GM12878 (cell line): ENCODE results near the gene TBC1D23. TPM values are rescaled to one million over a fixed set of nuclear protein-coding genes. Genes with fewer than 3 reads are reported as not detected.
"Not testable (repeated sequence)": the region's sequence is repeated elsewhere in the genome, so short reads cannot be mapped to it uniquely, and the experiment has no call there.

Experiments
- ATAC-seq: fragments of 200-7000 bp; cut with Tn5 transposase; 3 replicates; pipeline ENCODE4 v1.9.1; 2020; ENCODE audit warnings: mild to moderate bottlenecking, moderate library complexity
- BruUV-seq: library from RNA; stranded (reverse); fragments of 400-500 nt; replicated peaks from 2 replicates; lab custom pipeline; 2021; lab: Mats Ljungman, UMichigan
- CTCF ChIA-PET: fragments of 300-600 bp; sonication (Branson Sonifier 250); formaldehyde crosslinking; extraction: SDS; loops from one replicate; lab custom pipeline; 2021; ENCODE audit warnings: inconsistent platforms; lab: Yijun Ruan, JAX
- POLR2A ChIA-PET: fragments of 350-600 bp; formaldehyde crosslinking; extraction: SDS; loops from one replicate; lab custom pipeline; 2021; ENCODE audit warnings: inconsistent platforms; lab: Charles Lee
- RAD21 ChIA-PET: fragments of 300-600 bp; sonication (Branson Sonifier 250); formaldehyde crosslinking; loops from one replicate; lab custom pipeline; 2023; ENCODE audit warnings: antibody characterized with exemption; ENCODE audit not compliant: unreplicated experiment; lab: Charles Lee
- SMC1A ChIA-PET: fragments of 300-600 bp; sonication (Branson Sonifier 250); formaldehyde crosslinking; loops from one replicate; lab custom pipeline; 2023; ENCODE audit not compliant: unreplicated experiment, uncharacterized antibody; lab: Charles Lee
- DNase-seq: peaks from one replicate; pipeline ENCODE4 v3.0.0-alpha.2; 2011; ENCODE audit warnings: low read depth, low spot score
- FAIRE-seq: peaks from 3 replicates; lab custom pipeline; 2011; peaks lifted over from hg19 to GRCh38; lab: Jason Lieb, UNC
- H2AFZ ChIP-seq: 2 replicates; pipeline ENCODE4 v1.6.0; 2011; ENCODE audit warnings: low read depth, low read length, control low read depth; ENCODE audit not compliant: control insufficient read depth
- H3K27ac ChIP-seq: 2 replicates; pipeline ENCODE4 v1.5.1; 2011; ENCODE audit warnings: control low read depth; ENCODE audit not compliant: control insufficient read depth, insufficient read depth
- H3K27me3 ChIP-seq, 2 experiments: replicated peaks in 1 of 2; 2 replicates each; pipeline versions ENCODE4 v1.6.0 to v1.6.1; 2011; ENCODE audit warnings: low read length in 1 of 2; ENCODE audit not compliant: control insufficient read depth in 2 of 2, insufficient read depth in 2 of 2
- H3K36me3 ChIP-seq, 2 experiments: 2 replicates each; pipeline ENCODE4 v1.5.1; 2011; ENCODE audit warnings: low read length in 1 of 2; ENCODE audit not compliant: control insufficient read depth in 2 of 2, insufficient read depth in 2 of 2
- H3K4me1 ChIP-seq: 2 replicates; pipeline ENCODE4 v1.6.1; 2011; ENCODE audit warnings: mild to moderate bottlenecking, low read length, moderate library complexity, mixed read lengths; ENCODE audit not compliant: control insufficient read depth, insufficient read depth
- H3K4me2 ChIP-seq: 2 replicates; pipeline ENCODE4 v1.6.0; 2011; ENCODE audit warnings: control low read depth; ENCODE audit not compliant: control insufficient read depth, insufficient read depth
- H3K4me3 ChIP-seq: fragments of 200-600 bp; sonication (generic); 2 replicates; pipeline ENCODE4 v1.5.1; 2016
- H3K79me2 ChIP-seq: 2 replicates; pipeline ENCODE4 v1.6.0; 2011; ENCODE audit warnings: low read length; ENCODE audit not compliant: control insufficient read depth, insufficient read depth
- H3K9ac ChIP-seq: 2 replicates; pipeline ENCODE4 v1.8.0; 2011; ENCODE audit warnings: low read length, control low read depth, mixed read lengths; ENCODE audit not compliant: control insufficient read depth, insufficient read depth
- H3K9me3 ChIP-seq: replicated peaks from 3 replicates; pipeline ENCODE4 v1.5.1; 2011; ENCODE audit warnings: mild to moderate bottlenecking, low read length; ENCODE audit not compliant: control insufficient read depth, insufficient read depth
- H4K20me1 ChIP-seq: 2 replicates; pipeline ENCODE4 v1.6.0; 2011; ENCODE audit not compliant: control insufficient read depth, insufficient read depth
- EZH2 ChIP-seq: IDR thresholded peaks from 2 replicates; pipeline ENCODE4 v1.6.1; 2012; ENCODE audit warnings: low read depth, mild to moderate bottlenecking, control low read depth, inconsistent platforms, low read length, borderline replicate concordance; ENCODE audit not compliant: control insufficient read depth
- HDGF ChIP-seq: fragments of 450-650 bp; IDR thresholded peaks from 2 replicates; pipeline ENCODE4 v1.6.1; 2016; ENCODE audit warnings: antibody characterized with exemption
- NBN ChIP-seq: fragments of 450-650 bp; IDR thresholded peaks from 2 replicates; pipeline ENCODE4 v1.6.1; 2016
- RB1 ChIP-seq: fragments of 450-650 bp; formaldehyde crosslinking; IDR thresholded peaks from 2 replicates; pipeline ENCODE4 v1.6.1; 2017; ENCODE audit warnings: mild to moderate bottlenecking, borderline replicate concordance
- RFX5 ChIP-seq: IDR thresholded peaks from 2 replicates; pipeline ENCODE4 v1.6.1; 2011; ENCODE audit warnings: low read depth, low read length, improper control_type of control experiment
- WGBS: methylation state at CpG from one replicate; pipeline ENCODE4 v1.1.6; 2016; ENCODE audit warnings: low lambda C conversion rate; ENCODE audit not compliant: insufficient replicate concordance, insufficient coverage; ENCODE audit errors: missing lambda C conversion rate; 5-methylcytosine and 5-hydroxymethylcytosine counted together
- in situ Hi-C: fragments of 300-500 bp; cut with MboI; formaldehyde crosslinking; loops from 9 replicates; pipeline ENCODE4 v1.14.3; 2018; ENCODE audit warnings: mixed read lengths
- intact Hi-C: fragments of 100-400 bp; cut with micrococcal nuclease; formaldehyde crosslinking; loops from one replicate; pipeline ENCODE4 v1.14.2; 2022; ENCODE audit not compliant: unreplicated experiment
- polyA plus RNA-seq, 11 experiments: library from polyadenylated mRNA; depleted of rRNA in 4 of 11; unstranded in 6 of 11; stranded (reverse) in 5 of 11; fragments of >200 nt; fragmentation: Nextera tagmentation in 4 of 11; fragmentation: Illumina TruSeq in 1 of 11; extraction: Ambion mirVana in 4 of 11; extraction: Trizol in 1 of 11; gene quantifications; 1 replicate in 1 of 11; 2 replicates in 10 of 11; pipeline versions ENCODE4 v1.2.1 to v1.2.3, GENCODE V29; 2011 to 2016; ENCODE audit warnings: inconsistent platforms in 2 of 11, missing spikeins in 2 of 11, low read depth in 1 of 11
- total RNA-seq, 4 experiments: library from RNA; depleted of rRNA in 3 of 4; stranded (reverse); fragments of >200 nt in 3 of 4; fragmentation: Illumina TruSeq in 1 of 4; extraction: Trizol in 1 of 4; gene quantifications; 2 replicates each; pipeline versions ENCODE4 v1.2.1 to v1.2.3, GENCODE V29; 2013 to 2021
- TF ChIP-seq, protein P1 (sequence below): IDR thresholded peaks from 2 replicates; pipeline ENCODE4 v1.6.1; 2011; ENCODE audit warnings: low read depth, mild to moderate bottlenecking, low read length, moderate library complexity, borderline replicate concordance; ENCODE audit errors: extremely low read depth
- TF ChIP-seq, protein P2 (sequence below): IDR thresholded peaks from 2 replicates; pipeline ENCODE4 v1.6.1; 2012; ENCODE audit warnings: improper control_type of control experiment, low read depth, low read length; ENCODE audit not compliant: insufficient replicate concordance

The TBC1D23 gene
- total and polyA plus RNA-seq, 10 of the 15 experiments (the other 5 are each of a cell fraction or from before 2014, with no cell fraction given) = 8.2 to 23.2 (median 16.6) TPM

DNA sequence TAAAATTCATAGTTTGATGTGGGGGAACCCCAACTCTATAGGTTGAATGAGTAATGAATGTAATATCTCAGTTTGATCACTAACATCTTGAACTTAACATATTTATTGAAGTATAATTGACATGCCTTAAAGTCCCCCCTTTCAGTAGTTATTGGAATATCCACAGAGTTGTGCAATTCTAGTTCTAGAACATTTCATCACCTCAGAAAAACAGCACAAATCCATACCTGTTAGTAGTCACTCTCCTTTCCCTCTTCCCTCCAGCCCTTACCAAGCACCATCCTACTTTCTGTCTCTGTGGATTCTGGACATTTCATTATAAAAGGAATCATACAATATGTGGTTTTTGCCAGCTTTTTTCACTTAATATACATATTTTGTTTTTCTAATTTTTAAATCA, 65.0 kb downstream of the TBC1D23 start:
- FAIRE-seq = no peak
- no peaks in the 10 kb centered on the region for H3K27me3 ChIP-seq
- no peaks in the 10 kb centered on the region; a peak in 1 of 4 replicates for H3K36me3 ChIP-seq
- H3K4me3 ChIP-seq = no peak overlapping the region
- no peak for DNase-seq
- BruUV-seq = no TSS peak
- H2AFZ ChIP-seq = no peak overlapping the region
- no peak overlapping the region for H3K4me2 ChIP-seq
- H4K20me1 ChIP-seq = no peaks in the 10 kb centered on the region
- H3K27ac ChIP-seq = no peak overlapping the region
- ATAC-seq = no peak
- no peak overlapping the region for H3K9ac ChIP-seq
- in situ Hi-C loops = no loop called here
- RAD21 ChIA-PET = no interaction called here
- no peaks in the 10 kb centered on the region for H3K9me3 ChIP-seq
- H3K4me1 ChIP-seq = no peaks in the 10 kb centered on the region
- intact Hi-C loops = no loop called here
- no peaks in the 10 kb centered on the region for H3K79me2 ChIP-seq
- SMC1A ChIA-PET = no interaction called here
- TF ChIP-seq HDGF (no peak), RFX5 (no peak), RB1 (no peak), NBN (no peak), EZH2 (no peak)
- TF ChIP-seq, protein P1, sequence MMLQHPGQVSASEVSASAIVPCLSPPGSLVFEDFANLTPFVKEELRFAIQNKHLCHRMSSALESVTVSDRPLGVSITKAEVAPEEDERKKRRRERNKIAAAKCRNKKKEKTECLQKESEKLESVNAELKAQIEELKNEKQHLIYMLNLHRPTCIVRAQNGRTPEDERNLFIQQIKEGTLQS = no peak
- TF ChIP-seq, protein P2, sequence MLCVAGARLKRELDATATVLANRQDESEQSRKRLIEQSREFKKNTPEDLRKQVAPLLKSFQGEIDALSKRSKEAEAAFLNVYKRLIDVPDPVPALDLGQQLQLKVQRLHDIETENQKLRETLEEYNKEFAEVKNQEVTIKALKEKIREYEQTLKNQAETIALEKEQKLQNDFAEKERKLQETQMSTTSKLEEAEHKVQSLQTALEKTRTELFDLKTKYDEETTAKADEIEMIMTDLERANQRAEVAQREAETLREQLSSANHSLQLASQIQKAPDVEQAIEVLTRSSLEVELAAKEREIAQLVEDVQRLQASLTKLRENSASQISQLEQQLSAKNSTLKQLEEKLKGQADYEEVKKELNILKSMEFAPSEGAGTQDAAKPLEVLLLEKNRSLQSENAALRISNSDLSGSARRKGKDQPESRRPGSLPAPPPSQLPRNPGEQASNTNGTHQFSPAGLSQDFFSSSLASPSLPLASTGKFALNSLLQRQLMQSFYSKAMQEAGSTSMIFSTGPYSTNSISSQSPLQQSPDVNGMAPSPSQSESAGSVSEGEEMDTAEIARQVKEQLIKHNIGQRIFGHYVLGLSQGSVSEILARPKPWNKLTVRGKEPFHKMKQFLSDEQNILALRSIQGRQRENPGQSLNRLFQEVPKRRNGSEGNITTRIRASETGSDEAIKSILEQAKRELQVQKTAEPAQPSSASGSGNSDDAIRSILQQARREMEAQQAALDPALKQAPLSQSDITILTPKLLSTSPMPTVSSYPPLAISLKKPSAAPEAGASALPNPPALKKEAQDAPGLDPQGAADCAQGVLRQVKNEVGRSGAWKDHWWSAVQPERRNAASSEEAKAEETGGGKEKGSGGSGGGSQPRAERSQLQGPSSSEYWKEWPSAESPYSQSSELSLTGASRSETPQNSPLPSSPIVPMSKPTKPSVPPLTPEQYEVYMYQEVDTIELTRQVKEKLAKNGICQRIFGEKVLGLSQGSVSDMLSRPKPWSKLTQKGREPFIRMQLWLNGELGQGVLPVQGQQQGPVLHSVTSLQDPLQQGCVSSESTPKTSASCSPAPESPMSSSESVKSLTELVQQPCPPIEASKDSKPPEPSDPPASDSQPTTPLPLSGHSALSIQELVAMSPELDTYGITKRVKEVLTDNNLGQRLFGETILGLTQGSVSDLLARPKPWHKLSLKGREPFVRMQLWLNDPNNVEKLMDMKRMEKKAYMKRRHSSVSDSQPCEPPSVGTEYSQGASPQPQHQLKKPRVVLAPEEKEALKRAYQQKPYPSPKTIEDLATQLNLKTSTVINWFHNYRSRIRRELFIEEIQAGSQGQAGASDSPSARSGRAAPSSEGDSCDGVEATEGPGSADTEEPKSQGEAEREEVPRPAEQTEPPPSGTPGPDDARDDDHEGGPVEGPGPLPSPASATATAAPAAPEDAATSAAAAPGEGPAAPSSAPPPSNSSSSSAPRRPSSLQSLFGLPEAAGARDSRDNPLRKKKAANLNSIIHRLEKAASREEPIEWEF = no peak
- CTCF ChIA-PET = interaction anchor here (1.0 to 1.6 kb wide), 2 partner anchors 9 to 264 kb away, joined by 3 to 4 read pairs; no protein-coding TSS in a partner anchor
- POLR2A ChIA-PET = no interaction called here

DNA sequence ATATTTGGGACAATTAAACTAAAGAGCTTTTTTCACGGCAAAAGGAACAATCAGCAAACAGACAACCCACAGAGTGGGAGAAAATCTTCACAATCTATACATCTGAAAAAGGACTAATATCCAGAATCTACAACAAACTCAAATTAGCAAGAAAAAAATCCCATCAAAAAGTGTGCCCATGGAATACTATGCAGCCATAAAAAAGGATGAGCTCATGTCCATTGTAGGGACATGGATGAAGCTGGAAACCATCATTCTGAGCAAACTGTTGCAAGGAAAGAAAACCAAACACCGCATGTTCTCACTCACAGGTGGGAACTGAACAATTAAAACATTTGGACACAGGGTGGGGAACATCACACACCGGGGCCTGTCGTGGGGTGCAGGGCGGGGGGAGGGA, 66.6 kb downstream of the TBC1D23 start:
- DNase-seq, intact Hi-C loops, H3K9me3 ChIP-seq, H3K4me3 ChIP-seq, BruUV-seq, H3K4me2 ChIP-seq, RAD21 ChIA-PET, H4K20me1 ChIP-seq, H3K27me3 ChIP-seq, ATAC-seq, in situ Hi-C loops, H2AFZ ChIP-seq, H3K27ac ChIP-seq, H3K4me1 ChIP-seq, FAIRE-seq, H3K36me3 ChIP-seq, H3K9ac ChIP-seq, H3K79me2 ChIP-seq, POLR2A ChIA-PET: not testable (repeated sequence)
- ChIA-PET SMC1A (interaction anchor here (0.8 kb wide), 1 partner anchor 8 kb away, joined by 3 read pairs; no protein-coding TSS in a partner anchor), CTCF (interaction anchor here (0.5 to 1.6 kb wide), 4 partner anchors 10 to 496 kb away, joined by 3 to 4 read pairs (median 4); no protein-coding TSS in a partner anchor)
- 95% methylated on average over 5 of the region's 5 CpGs for WGBS
